Activated CD8-positive, alpha-beta memory T cell treated with anti-CD3 and anti-CD28 coated beads for 1 hour (primary cell): ENCODE results near the gene ZBTB17.
"Not testable (repeated sequence)": the region's sequence is repeated elsewhere in the genome, so short reads cannot be mapped to it uniquely, and the experiment has no call there.

Experiments
- DNase-seq, 2 donors: peaks; one replicate each; pipeline ENCODE4 v3.0.0-alpha.2; 2020; ENCODE audit warnings: low read depth in 1 of 2; ENCODE audit errors: extremely low read depth in 1 of 2

ZBTB17 gene

GRCh38 chr1:15911927-15912326, 64.0 kb downstream of the ZBTB17 start:
- no peak for DNase-seq

- no peak for DNase-seq
Measured at GRCh38 chr1:15911141-15911540, 64.8 kb downstream of the ZBTB17 start.

GRCh38 chr1:15908597-15908996, 67.3 kb downstream of the ZBTB17 start:
- no peak for DNase-seq

GRCh38 chr1:15902882-15903281, 73.0 kb downstream of the ZBTB17 start:
- DNase-seq: no peak

GRCh38 chr1:15900662-15901279, 75.1 kb downstream of the ZBTB17 start:
- DNase-seq: no peak

GRCh38 chr1:15899266-15899665, 76.6 kb downstream of the ZBTB17 start:
- no peak for DNase-seq

GRCh38 chr1:15896841-15897610, 78.9 kb downstream of the ZBTB17 start:
- not testable (repeated sequence) for DNase-seq

GRCh38 chr1:15895233-15895632, 80.7 kb downstream of the ZBTB17 start:
- DNase-seq: no peak

GRCh38 chr1:15892857-15893599, 82.9 kb downstream of the ZBTB17 start:
- not testable (repeated sequence) for DNase-seq
